GM21529 (cell line): Measurements from ENCODE around the gene USH2A.
"Not testable (repeated sequence)": the region's sequence is repeated elsewhere in the genome, so short reads cannot be mapped to it uniquely, and the experiment has no call there.

Experiments used
- ATAC-seq: cut with Tn5 transposase; IDR thresholded peaks from one replicate; pipeline ENCODE4 v1.9.1; 2021; ENCODE audit not compliant: unreplicated experiment

Gene USH2A

GRCh38 chr1:216049741-216050430 lies 373.4 kb downstream of the USH2A start:
- ATAC-seq = no peak

GRCh38 chr1:216047811-216048572 lies 375.3 kb downstream of the USH2A start:
- ATAC-seq = no peak

GRCh38 chr1:216046336-216046735 lies 376.9 kb downstream of the USH2A start:
- no peak for ATAC-seq

- no peak for ATAC-seq
Observed at GRCh38 chr1:216045400-216045799, 377.8 kb downstream of the USH2A start.

- no peak for ATAC-seq
Observed at GRCh38 chr1:216044538-216044937, 378.7 kb downstream of the USH2A start.

- ATAC-seq = no peak
Observed at GRCh38 chr1:216034506-216034905, 388.7 kb downstream of the USH2A start.

- ATAC-seq = no peak
Observed at GRCh38 chr1:216032961-216033614, 390.2 kb downstream of the USH2A start.

- ATAC-seq = peak; percentile 51
Observed at GRCh38 chr1:216032284-216032683, 391.0 kb downstream of the USH2A start.

- no peak for ATAC-seq
Observed at GRCh38 chr1:216028631-216029030, 394.6 kb downstream of the USH2A start.

GRCh38 chr1:216024546-216024945 lies 398.7 kb downstream of the USH2A start:
- ATAC-seq = no peak

- ATAC-seq = peak; percentile 47
Observed at GRCh38 chr1:216020743-216021345, 402.4 kb downstream of the USH2A start.

- ATAC-seq = no peak
Observed at GRCh38 chr1:216015116-216015515, 408.1 kb downstream of the USH2A start.

- ATAC-seq = no peak
Observed at GRCh38 chr1:216014086-216014485, 409.2 kb downstream of the USH2A start.

- ATAC-seq = not testable (repeated sequence)
Observed at GRCh38 chr1:216009456-216009855, 413.8 kb downstream of the USH2A start.

GRCh38 chr1:216005916-216006315 lies 417.3 kb downstream of the USH2A start:
- peak; percentile 99 for ATAC-seq

- ATAC-seq = no peak
Observed at GRCh38 chr1:215992620-215993019, 430.6 kb downstream of the USH2A start.

GRCh38 chr1:215987092-215987875 lies 436.0 kb downstream of the USH2A start:
- ATAC-seq = no peak

GRCh38 chr1:215986401-215986800 lies 436.8 kb downstream of the USH2A start:
- no peak for ATAC-seq

GRCh38 chr1:215983680-215984079 lies 439.6 kb downstream of the USH2A start:
- no peak for ATAC-seq

GRCh38 chr1:215971793-215972441 lies 451.3 kb downstream of the USH2A start:
- ATAC-seq = no peak
